Keratinocyte (primary cell): ENCODE results near the gene TMEM218. TPM values are rescaled to one million over a fixed set of nuclear protein-coding genes. Genes with fewer than 3 reads are reported as not detected.

Experiments
- DNase-seq: peaks from one replicate; pipeline ENCODE4 v3.0.0-alpha.2; 2011; ENCODE audit warnings: low read depth, missing footprints, low spot score
- FAIRE-seq: peaks from 2 replicates; lab custom pipeline; 2011; peaks lifted over from hg19 to GRCh38; lab: Jason Lieb, UNC
- H2AFZ ChIP-seq: 2 replicates; pipeline ENCODE4 v1.6.0; 2012; ENCODE audit warnings: low read length, control low read depth, inconsistent platforms; ENCODE audit not compliant: control insufficient read depth
- H3K27ac ChIP-seq: 2 replicates; pipeline ENCODE4 v1.5.1; 2011; ENCODE audit warnings: low read length; ENCODE audit not compliant: control insufficient read depth, insufficient read depth
- H3K27me3 ChIP-seq: 3 replicates; pipeline ENCODE4 v1.6.0; 2011; ENCODE audit warnings: low read length; ENCODE audit not compliant: control insufficient read depth, insufficient read depth; ENCODE audit errors: extremely low read depth
- H3K36me3 ChIP-seq, 2 experiments: 2 replicates in 1 of 2; 3 replicates in 1 of 2; pipeline ENCODE4 v1.5.1; 2011; ENCODE audit warnings: low read length in 2 of 2, mild to moderate bottlenecking in 1 of 2; ENCODE audit not compliant: control insufficient read depth in 2 of 2, insufficient read depth in 2 of 2; ENCODE audit errors: extremely low read depth in 1 of 2
- H3K4me1 ChIP-seq: 3 replicates; pipeline ENCODE4 v1.5.1; 2011; ENCODE audit warnings: low read length; ENCODE audit not compliant: control insufficient read depth, insufficient read depth; ENCODE audit errors: extremely low read depth
- H3K4me2 ChIP-seq: 3 replicates; pipeline ENCODE4 v1.6.0; 2011; ENCODE audit warnings: low read depth, low read length; ENCODE audit not compliant: control insufficient read depth, insufficient read depth; ENCODE audit errors: extremely low read depth
- H3K4me3 ChIP-seq, 3 experiments: fragments of 200-600 bp in 1 of 3; sonication (generic) in 1 of 3; 2 replicates in 2 of 3; 3 replicates in 1 of 3; pipeline ENCODE4 v1.5.1; 2011 to 2016; ENCODE audit warnings: low read length in 3 of 3, mild to moderate bottlenecking in 3 of 3, control low read depth in 2 of 3, inconsistent platforms in 1 of 3, low read depth in 1 of 3, mixed read lengths in 1 of 3, mixed run types in 1 of 3, moderate library complexity in 1 of 3; ENCODE audit not compliant: control insufficient read depth in 2 of 3, insufficient read depth in 2 of 3; ENCODE audit errors: extremely low read depth in 1 of 3
- H3K79me2 ChIP-seq: 2 replicates; pipeline ENCODE4 v1.6.0; 2012; ENCODE audit warnings: low read length; ENCODE audit not compliant: control insufficient read depth, insufficient read depth
- H3K9ac ChIP-seq: 3 replicates; pipeline ENCODE4 v1.6.0; 2011; ENCODE audit warnings: low read length; ENCODE audit not compliant: control insufficient read depth, insufficient read depth; ENCODE audit errors: extremely low read depth
- H3K9me1 ChIP-seq: 3 replicates; pipeline ENCODE4 v1.6.0; 2011; ENCODE audit warnings: low read length; ENCODE audit not compliant: control insufficient read depth, insufficient read depth; ENCODE audit errors: extremely low read depth
- H3K9me3 ChIP-seq: 2 replicates; pipeline ENCODE4 v1.5.1; 2012; ENCODE audit warnings: low read depth, low read length; ENCODE audit not compliant: control insufficient read depth
- H4K20me1 ChIP-seq: 3 replicates; pipeline ENCODE4 v1.6.0; 2011; ENCODE audit warnings: low read length; ENCODE audit not compliant: control insufficient read depth, insufficient read depth; ENCODE audit errors: extremely low read depth
- CTCF ChIP-seq, 3 experiments: IDR thresholded peaks in 1 of 3; conservative IDR thresholded peaks in 1 of 3; optimal IDR thresholded peaks in 1 of 3; 2 replicates in 2 of 3; 3 replicates in 1 of 3; pipeline versions ENCODE3 to v1.5.1; 2011; ENCODE audit warnings: low read length in 3 of 3, mild to moderate bottlenecking in 3 of 3, moderate library complexity in 2 of 3, control low read depth in 1 of 3, inconsistent platforms in 1 of 3; ENCODE audit not compliant: insufficient read depth in 2 of 3; ENCODE audit errors: extremely low read depth in 1 of 3
- EZH2 ChIP-seq: IDR thresholded peaks from one replicate; pipeline ENCODE4 v1.6.1; 2012; ENCODE audit warnings: inconsistent platforms, mild to moderate bottlenecking, low read length, moderate library complexity
- dilution Hi-C: fragments of 300-500 bp; cut with MboI; formaldehyde crosslinking; loops from one replicate; pipeline ENCODE4 v1.7.0; 2020; ENCODE audit warnings: low sequenced_read_pairs; ENCODE audit not compliant: extremely low pct_ligation_motif_present
- polyA minus RNA-seq, 3 experiments: library from RNA; depleted of rRNA, polyadenylated mRNA; stranded (reverse); fragments of >200 nt; gene quantifications; 1 replicate in 1 of 3; 2 replicates in 1 of 3; 3 replicates in 1 of 3; pipeline ENCODE4 v1.2.3, GENCODE V29; 2011
- polyA plus RNA-seq, 5 experiments: library from polyadenylated mRNA; depleted of rRNA in 3 of 5; stranded (reverse) in 3 of 5; stranded (forward) in 1 of 5; unstranded in 1 of 5; fragments of >200 nt; gene quantifications; 1 replicate in 1 of 5; 2 replicates in 3 of 5; 3 replicates in 1 of 5; pipeline versions ENCODE4 v1.2.1 to v1.2.3, GENCODE V29; 2011 to 2012; ENCODE audit warnings: missing spikeins in 2 of 5, low read depth in 1 of 5, low replicate concordance in 1 of 5

Gene TMEM218
- polyA plus RNA-seq (21.0 to 35.9 TPM (median 34.2 TPM) in 3 replicates), polyA minus RNA-seq (8.3 to 15.7 TPM (median 8.7 TPM) in 3 replicates)
- polyA plus RNA-seq (2011; ENCODE audit: low read depth): 2.5 TPM
- 25.2 and 37.1 TPM in 2 replicates for polyA plus RNA-seq (2011; cell fraction: cytosol; rRNA removed)
- polyA plus RNA-seq (2011; cell fraction: nucleus; rRNA removed): 33.4 and 33.7 TPM in 2 replicates
- 16.1 and 19.3 TPM in 2 replicates for polyA plus RNA-seq (2012; ENCODE audit: low replicate concordance)
- 6.7 TPM for polyA minus RNA-seq (2011; cell fraction: cytosol; rRNA and poly(A)+ RNA removed)
- polyA minus RNA-seq (2011; cell fraction: nucleus; rRNA and poly(A)+ RNA removed): 6.2 and 8.6 TPM in 2 replicates

GRCh38 chr11:125111343-125112207 is at the start of gene TMEM218:
Gene TMEM218, minus strand, starts transcription at chr11:125111626. Its CDS starts 9,385 bp downstream, at chr11:125102241.
- peaks cover 6% of the 10 kb centered on the region for H3K4me1 ChIP-seq
- peaks cover 14% of the 10 kb centered on the region for H3K79me2 ChIP-seq
- H3K4me3 ChIP-seq: peak within 1 kb of the TSS; percentile 61 to 96 (median 79)
- peak; percentile 79 for DNase-seq
- H3K36me3 ChIP-seq: no peaks in the 10 kb centered on the region
- H3K4me2 ChIP-seq: peak within 1 kb of the TSS; percentile 75
- H3K9me1 ChIP-seq: no peaks in the 10 kb centered on the region
- dilution Hi-C loops: no loop called here
- peak; percentile 81 for FAIRE-seq
- H3K9ac ChIP-seq: peak within 1 kb of the TSS; percentile 89
- peak within 1 kb of the TSS; percentile 95 for H2AFZ ChIP-seq
- no peaks in the 10 kb centered on the region for H3K9me3 ChIP-seq
- no peaks in the 10 kb centered on the region for H4K20me1 ChIP-seq
- H3K27ac ChIP-seq: peak within 1 kb of the TSS; percentile 79
- no peak for TF ChIP-seq CTCF (optimal IDR thresholded peaks at IDR 0.05 in 1 of 3, IDR thresholded peaks at IDR 0.05 in 1 of 3, conservative IDR thresholded peaks at IDR 0.05 in 1 of 3; ENCODE audit: extremely low read depth in 1 of 3, insufficient read depth in 2 of 3, low read length in 3 of 3)
- no peak for TF ChIP-seq EZH2
- no peaks in the 10 kb centered on the region for H3K27me3 ChIP-seq

GRCh38 chr11:125157953-125158680 is 46.7 kb upstream of the TMEM218 start:
- no peak for FAIRE-seq
- Histone ChIP-seq H3K9me3 (no peaks in the 10 kb centered on the region), H3K27ac (no peak overlapping the region), H3K79me2 (no peaks in the 10 kb centered on the region), H4K20me1 (no peaks in the 10 kb centered on the region), H3K27me3 (peaks cover 7% of the 10 kb centered on the region), H3K4me1 (no peaks in the 10 kb centered on the region), H3K4me2 (no peak overlapping the region), H3K4me3 (no peak overlapping the region), H3K36me3 (no peaks in the 10 kb centered on the region), H3K9ac (no peak overlapping the region), H3K9me1 (no peaks in the 10 kb centered on the region), H2AFZ (no peak overlapping the region)
- no peak for DNase-seq
- dilution Hi-C loops: no loop called here
- TF ChIP-seq CTCF (optimal IDR thresholded peaks at IDR 0.05 in 1 of 3, IDR thresholded peaks at IDR 0.05 in 1 of 3, conservative IDR thresholded peaks at IDR 0.05 in 1 of 3; ENCODE audit: extremely low read depth in 1 of 3, insufficient read depth in 2 of 3, low read length in 3 of 3): no peak
- TF ChIP-seq EZH2: no peak
